BJ (cell line): Measurements from ENCODE around the gene RIPOR3. TPM values are rescaled to one million over a fixed set of nuclear protein-coding genes. Genes with fewer than 3 reads are reported as not detected.

Source experiments
- CTCF ChIA-PET: fragments of 350-600 bp; formaldehyde crosslinking; extraction: SDS; loops from one replicate; lab custom pipeline; 2021; ENCODE audit warnings: antibody characterized with exemption, inconsistent platforms; lab: Yijun Ruan, JAX
- POLR2A ChIA-PET: fragments of 300-600 bp; sonication (Branson Sonifier 250); formaldehyde crosslinking; extraction: SDS; loops from one replicate; lab custom pipeline; 2021; ENCODE audit warnings: antibody characterized with exemption; lab: Charles Lee
- DNase-seq: peaks from one replicate; pipeline ENCODE4 v3.0.0-alpha.2; 2011; ENCODE audit warnings: low read depth
- H3K27me3 ChIP-seq: 2 replicates; pipeline ENCODE4 v1.6.0; 2011; ENCODE audit warnings: low read length; ENCODE audit not compliant: control insufficient read depth, insufficient read depth
- H3K36me3 ChIP-seq: 2 replicates; pipeline ENCODE4 v1.5.1; 2011; ENCODE audit warnings: low read length; ENCODE audit not compliant: control insufficient read depth, insufficient read depth
- H3K4me3 ChIP-seq: 2 replicates; pipeline ENCODE4 v1.5.1; 2011; ENCODE audit warnings: low read depth, mild to moderate bottlenecking, control low read depth, low read length
- CTCF ChIP-seq: IDR thresholded peaks from 2 replicates; pipeline ENCODE4 v1.5.1; 2011; ENCODE audit warnings: low read depth, mild to moderate bottlenecking, control low read depth, inconsistent platforms, low read length, moderate library complexity; ENCODE audit not compliant: insufficient read depth
- polyA minus RNA-seq: library from RNA; depleted of rRNA, polyadenylated mRNA; stranded (reverse); fragments of >200 nt; gene quantifications from 2 replicates; pipeline ENCODE4 v1.2.3, GENCODE V29; 2011; rRNA and poly(A)+ RNA removed
- polyA plus RNA-seq: library from polyadenylated mRNA; depleted of rRNA; stranded (reverse); fragments of >200 nt; gene quantifications from 2 replicates; pipeline ENCODE4 v1.2.3, GENCODE V29; 2011; rRNA removed

The RIPOR3 gene
- 0.44 and 1.2 TPM in 2 replicates for polyA plus RNA-seq
- 0.15 and 1.00 TPM in 2 replicates for polyA minus RNA-seq

GRCh38 chr20:50690650-50691572 is at the start of gene RIPOR3:
TSS of gene RIPOR3 (minus strand) at chr20:50691542. CDS start at chr20:50691128, 414 bp downstream.
- DNase-seq: no peak
- no peak for TF ChIP-seq CTCF
- ChIA-PET POLR2A (no interaction called here), CTCF (interaction anchor here (0.8 to 1.3 kb wide), 3 partner anchors 20 to 29 kb away, joined by 3 to 6 read pairs (median 3); no protein-coding TSS in a partner anchor)
- Histone ChIP-seq H3K4me3 (peak within 1 kb of the TSS; percentile 37), H3K36me3 (no peaks in the 10 kb centered on the region), H3K27me3 (no peaks in the 10 kb centered on the region; the same call in 1 of the 2 replicates)

GRCh38 chr20:50737352-50737751 is 46.0 kb upstream of the RIPOR3 start:
- no peak for TF ChIP-seq CTCF
- ChIA-PET POLR2A (no interaction called here), CTCF (interaction anchor here (1.8 kb wide), 1 partner anchor 12 kb away, joined by 6 read pairs; no protein-coding TSS in a partner anchor)
- Histone ChIP-seq H3K27me3 (no peaks in the 10 kb centered on the region), H3K36me3 (no peaks in the 10 kb centered on the region), H3K4me3 (no peak overlapping the region)
- DNase-seq: no peak

GRCh38 chr20:50735813-50736212 is 44.5 kb upstream of the RIPOR3 start:
- Histone ChIP-seq H3K27me3 (no peaks in the 10 kb centered on the region), H3K4me3 (no peak overlapping the region), H3K36me3 (no peaks in the 10 kb centered on the region)
- CTCF ChIA-PET: interaction anchor here (0.8 kb wide), 1 partner anchor 15 kb away, joined by 3 read pairs; no protein-coding TSS in a partner anchor
- DNase-seq: no peak
- no peak for TF ChIP-seq CTCF
- POLR2A ChIA-PET: no interaction called here

GRCh38 chr20:50734730-50735679 is 43.7 kb upstream of the RIPOR3 start:
- no peak for TF ChIP-seq CTCF
- CTCF ChIA-PET: interaction anchor here (0.8 to 1.3 kb wide), 5 partner anchors 10 to 141 kb away, joined by 3 to 4 read pairs (median 3); no protein-coding TSS in a partner anchor
- H3K36me3 ChIP-seq: no peaks in the 10 kb centered on the region
- DNase-seq: no peak
- no peak overlapping the region for H3K4me3 ChIP-seq
- H3K27me3 ChIP-seq: no peaks in the 10 kb centered on the region
- POLR2A ChIA-PET: no interaction called here
